NOMO-1 (cell line): Measurements from ENCODE around the gene PGBD5.
A peak's percentile ranks its signal among the peaks of the same experiment; 100 is the strongest.

ENCODE experiments used
- DNase-seq, 2 experiments: peaks; one replicate each; lab custom pipeline; 2025; ENCODE audit not compliant: unreplicated experiment in 2 of 2; lab: John Stamatoyannopoulos, UW

Gene PGBD5

DNA sequence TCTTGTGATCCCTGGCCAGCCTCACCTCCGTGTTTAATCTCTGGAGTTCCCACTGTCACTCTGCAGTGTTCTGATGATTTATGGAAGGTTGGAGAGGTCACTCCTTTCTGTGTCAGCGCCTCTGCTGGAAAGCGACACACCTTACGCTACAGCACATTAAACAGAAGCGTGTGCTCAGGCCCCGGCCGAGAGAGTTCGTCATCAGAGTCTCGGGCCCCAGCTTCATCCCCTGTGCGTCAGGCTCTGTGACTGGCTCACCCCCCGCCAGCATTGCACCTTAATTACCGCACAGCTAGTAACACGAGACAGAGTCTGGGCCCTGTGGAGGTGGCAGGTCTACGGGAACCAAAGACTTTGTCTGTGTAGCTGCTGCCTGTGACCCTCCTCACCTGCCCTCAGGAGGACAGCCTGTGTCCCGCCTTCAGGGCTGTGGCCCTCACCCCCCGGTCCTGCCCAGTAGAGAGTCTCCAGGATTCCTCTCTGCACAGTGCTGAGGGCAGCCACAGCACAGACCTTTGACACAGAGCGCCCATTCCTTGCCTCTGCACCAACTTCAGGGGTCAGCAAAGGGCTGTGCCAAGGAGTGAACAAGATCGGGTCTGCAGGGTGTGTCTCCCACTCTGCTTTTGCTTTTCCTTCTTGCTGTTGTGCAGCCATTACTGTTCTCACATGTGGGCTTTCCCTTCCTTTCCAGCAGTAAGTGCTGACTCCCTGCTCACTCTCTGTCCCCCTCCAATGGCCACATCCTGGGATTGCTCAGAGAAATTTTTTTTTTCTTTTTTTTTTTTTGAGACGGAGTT lies 157.6 kb downstream of the PGBD5 start:
- DNase-seq: peak in 1 of 2 experiments; percentile 1

DNA sequence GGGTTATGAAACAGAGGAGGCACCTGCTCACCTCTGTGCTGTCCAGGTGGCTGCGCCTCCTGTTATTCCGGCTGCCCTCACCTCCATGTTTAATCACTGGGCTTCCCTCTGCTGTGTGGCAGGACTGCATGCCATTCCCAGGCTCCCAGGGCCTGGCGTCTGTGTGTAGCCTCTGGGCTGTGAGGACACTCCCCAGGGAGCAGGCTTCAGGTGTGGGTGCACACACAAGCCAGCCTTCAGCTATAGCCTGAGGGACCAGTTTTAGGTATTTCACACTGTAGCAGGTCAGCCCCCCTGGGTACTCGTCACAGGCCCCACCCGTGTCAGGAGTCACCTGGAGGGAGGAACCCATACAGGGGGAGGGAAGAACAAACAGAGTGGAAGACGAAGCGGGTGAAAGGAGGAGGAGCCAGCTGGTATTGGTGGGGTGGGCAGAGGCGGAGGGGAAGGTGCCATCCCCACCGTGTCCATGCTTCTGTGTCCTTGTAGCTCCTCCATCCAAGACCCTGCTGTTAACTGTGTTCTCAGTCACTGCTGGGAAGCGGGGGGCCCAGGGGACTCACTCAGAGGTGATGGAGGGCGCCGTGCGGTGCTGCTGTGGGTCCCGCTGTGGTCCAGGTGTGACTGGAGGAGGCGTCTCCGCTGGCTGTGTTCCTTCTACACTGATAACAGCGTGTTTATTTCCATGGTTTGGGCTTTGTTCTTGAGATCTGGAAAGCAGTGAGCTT lies 158.6 kb downstream of the PGBD5 start:
- no peak for DNase-seq

- DNase-seq: no peak
Observed at GRCh38 chr1:230266456-230266855, 159.7 kb downstream of the PGBD5 start.

GRCh38 chr1:230265200-230266115 lies 160.7 kb downstream of the PGBD5 start:
- no peak for DNase-seq
